Activated naive CD8-positive, alpha-beta T cell treated with anti-CD3 and anti-CD28 coated beads for 36 hours (primary cell): ENCODE measurements around the gene MKRN3. TPM values are rescaled to one million over a fixed set of nuclear protein-coding genes. Genes with fewer than 3 reads are reported as not detected.
"Not testable (repeated sequence)": the region's sequence is repeated elsewhere in the genome, so short reads cannot be mapped to it uniquely, and the experiment has no call there.

ENCODE experiments used
- DNase-seq: peaks from one replicate; pipeline ENCODE4 v3.0.0; 2021
- H3K27ac Mint-ChIP-seq: one replicate; pipeline ENCODE4 v1.8.0; 2022; ENCODE audit warnings: mild to moderate bottlenecking, moderate library complexity, mixed read lengths
- H3K27me3 Mint-ChIP-seq: one replicate; pipeline ENCODE4 v1.8.0; 2022; ENCODE audit warnings: mild to moderate bottlenecking, mixed read lengths
- H3K36me3 Mint-ChIP-seq: one replicate; pipeline ENCODE4 v1.8.0; 2021; ENCODE audit warnings: mild to moderate bottlenecking, mixed read lengths
- H3K4me1 Mint-ChIP-seq: one replicate; pipeline ENCODE4 v1.8.0; 2021; ENCODE audit warnings: mixed read lengths
- H3K4me3 Mint-ChIP-seq: one replicate; pipeline ENCODE4 v1.8.0; 2022; ENCODE audit warnings: mild to moderate bottlenecking, moderate library complexity, mixed read lengths
- H3K9me3 Mint-ChIP-seq: one replicate; pipeline ENCODE4 v1.8.0; 2022; ENCODE audit warnings: mixed read lengths
- total RNA-seq, 2 experiments: library from RNA; stranded (reverse); gene quantifications; one replicate each; pipeline ENCODE4 v1.2.3, GENCODE V29; 2021

Gene MKRN3
- total RNA-seq, 2 experiments from 2014 or later = 1.0 to 1.4 TPM

DNA sequence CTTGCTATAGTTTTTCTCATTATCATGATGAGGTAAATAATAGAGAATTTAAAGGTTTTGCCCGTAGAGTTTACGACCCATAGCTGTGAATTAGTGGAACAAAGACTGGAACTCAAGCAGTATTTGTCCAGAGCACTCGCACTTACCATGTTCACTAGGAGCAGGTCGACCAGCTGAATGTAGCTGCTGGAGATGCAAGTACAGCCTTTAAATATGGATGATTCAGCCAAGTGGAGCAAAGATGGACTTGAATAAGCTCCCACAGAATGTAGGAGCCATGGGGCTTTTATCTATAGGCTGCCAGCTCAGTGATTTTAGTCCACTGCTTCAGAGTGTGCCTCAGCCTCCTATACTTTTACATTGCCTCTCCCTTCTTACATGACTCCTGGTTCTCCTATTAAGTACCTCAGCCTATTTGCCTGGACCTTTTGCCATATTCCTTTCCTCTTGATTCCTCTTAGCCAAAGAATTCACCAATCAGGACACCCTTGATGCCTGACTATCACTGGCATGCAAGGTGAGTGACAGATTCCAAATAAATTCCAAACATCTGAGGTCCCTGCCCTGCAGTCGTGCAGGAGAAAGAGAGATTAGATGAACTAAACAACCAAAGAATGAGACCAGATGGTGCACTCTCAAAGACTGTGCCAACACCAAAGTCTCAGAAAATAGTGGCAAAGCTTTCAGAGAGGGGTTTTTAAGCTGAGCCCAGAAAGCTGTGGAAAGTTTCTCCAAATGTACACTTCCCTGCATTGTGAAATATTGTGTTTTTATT is 3.9 kb downstream of the MKRN3 start:
- Mint-ChIP-seq H3K27ac (no peak overlapping the region), H3K9me3 (peaks cover 2% of the 10 kb centered on the region), H3K4me3 (no peak overlapping the region), H3K36me3 (no peaks in the 10 kb centered on the region), H3K4me1 (no peaks in the 10 kb centered on the region), H3K27me3 (no peaks in the 10 kb centered on the region)
- no peak for DNase-seq

DNA sequence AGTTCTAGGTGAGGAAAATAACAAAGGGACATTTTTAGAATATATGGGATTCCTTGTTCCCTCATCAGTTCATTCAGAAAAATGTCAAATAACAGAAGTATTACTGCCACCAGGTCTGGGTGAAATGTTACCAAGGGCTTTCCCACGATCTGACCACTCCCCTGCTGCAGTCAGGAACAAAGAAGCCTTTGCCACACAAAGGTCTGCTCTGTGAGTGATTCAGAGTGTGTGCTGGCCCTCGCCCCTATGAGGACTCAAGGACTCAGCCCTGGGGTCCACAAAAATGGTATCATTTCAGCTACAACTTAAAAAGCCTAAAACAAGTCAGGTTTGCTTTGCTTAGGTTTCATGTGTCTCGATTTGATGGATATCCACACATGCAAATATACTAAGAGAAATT is 5.0 kb downstream of the MKRN3 start:
- H3K9me3 Mint-ChIP-seq = no peaks in the 10 kb centered on the region
- H3K36me3 Mint-ChIP-seq = no peaks in the 10 kb centered on the region

DNA sequence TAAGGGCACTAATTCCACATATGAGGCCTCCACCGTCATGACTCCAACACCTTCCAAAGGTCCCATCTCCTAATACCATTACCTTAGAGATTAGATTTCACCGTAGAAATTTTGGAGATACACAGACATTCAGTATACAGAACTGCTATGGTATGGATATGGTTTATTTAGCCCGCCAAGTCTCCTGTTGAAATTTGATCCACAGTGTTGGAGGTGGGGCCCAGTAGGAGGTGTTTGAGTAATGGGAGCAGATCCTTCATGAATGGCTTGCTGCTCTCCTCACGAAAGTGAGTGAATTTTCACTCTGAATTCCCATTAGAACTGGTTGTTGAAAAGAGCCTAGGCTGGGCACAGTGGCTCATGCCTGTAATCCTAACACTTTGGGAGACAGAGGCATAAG is 7.4 kb downstream of the MKRN3 start:
- Mint-ChIP-seq H3K27ac (no peak overlapping the region), H3K9me3 (no peaks in the 10 kb centered on the region), H3K27me3 (no peaks in the 10 kb centered on the region)

More for the DNA sequence above, 5.0 kb downstream of the MKRN3 start:
- no peak overlapping the region for H3K27ac Mint-ChIP-seq
- no peaks in the 10 kb centered on the region for H3K4me1 Mint-ChIP-seq
- DNase-seq = no peak
- no peak overlapping the region for H3K4me3 Mint-ChIP-seq
- H3K27me3 Mint-ChIP-seq = no peaks in the 10 kb centered on the region

DNA sequence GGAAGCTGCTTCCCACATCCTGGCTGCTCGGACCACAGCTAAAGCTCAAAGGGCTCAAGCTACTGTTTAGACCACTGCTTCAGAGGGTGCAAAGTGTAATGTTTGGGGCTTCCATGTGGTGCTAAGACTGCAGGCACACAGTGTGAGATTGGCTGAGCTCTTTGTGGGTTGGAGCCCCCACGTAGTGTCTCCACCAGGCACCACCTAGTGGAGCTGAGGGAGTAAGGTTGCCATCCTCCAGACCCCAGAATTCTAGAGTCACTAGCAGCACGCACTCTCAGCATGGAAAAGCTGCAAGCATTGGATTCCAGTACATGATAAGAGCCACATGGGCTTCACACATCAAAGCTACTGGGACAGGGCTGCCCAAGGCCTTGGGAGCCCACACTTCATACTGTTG is 9.3 kb downstream of the MKRN3 start:
- DNase-seq = no peak
- no peak overlapping the region for H3K4me3 Mint-ChIP-seq
- no peaks in the 10 kb centered on the region for H3K9me3 Mint-ChIP-seq
- H3K36me3 Mint-ChIP-seq = no peaks in the 10 kb centered on the region
- no peak overlapping the region for H3K27ac Mint-ChIP-seq
- H3K4me1 Mint-ChIP-seq = no peaks in the 10 kb centered on the region
- H3K27me3 Mint-ChIP-seq = no peaks in the 10 kb centered on the region

More for the DNA sequence above, 7.4 kb downstream of the MKRN3 start:
- no peak for DNase-seq
- Mint-ChIP-seq H3K4me3 (no peak overlapping the region), H3K36me3 (no peaks in the 10 kb centered on the region), H3K4me1 (no peaks in the 10 kb centered on the region)

DNA sequence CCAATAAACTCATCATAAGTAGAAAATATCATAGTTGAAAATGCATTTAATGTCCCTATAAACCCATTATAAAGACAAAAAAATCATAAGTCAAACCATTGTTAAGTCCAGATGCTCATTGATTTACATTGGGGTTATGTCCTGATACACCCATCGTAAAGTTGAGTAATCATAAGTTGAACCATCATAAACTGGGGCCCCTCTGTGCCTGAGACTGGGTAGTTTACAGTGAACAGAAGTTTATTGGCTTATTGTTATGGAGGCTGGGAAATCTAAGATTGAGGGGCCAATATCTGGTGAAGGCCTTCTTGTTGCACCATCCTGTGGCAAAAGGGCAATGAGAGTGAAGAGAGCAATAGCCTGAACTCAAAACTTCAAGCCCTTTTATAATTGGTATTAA is 10.6 kb downstream of the MKRN3 start:
- DNase-seq = no peak
- Mint-ChIP-seq H3K27ac (no peak overlapping the region), H3K4me1 (no peaks in the 10 kb centered on the region), H3K27me3 (no peaks in the 10 kb centered on the region), H3K4me3 (no peak overlapping the region), H3K9me3 (no peaks in the 10 kb centered on the region), H3K36me3 (no peaks in the 10 kb centered on the region)

DNA sequence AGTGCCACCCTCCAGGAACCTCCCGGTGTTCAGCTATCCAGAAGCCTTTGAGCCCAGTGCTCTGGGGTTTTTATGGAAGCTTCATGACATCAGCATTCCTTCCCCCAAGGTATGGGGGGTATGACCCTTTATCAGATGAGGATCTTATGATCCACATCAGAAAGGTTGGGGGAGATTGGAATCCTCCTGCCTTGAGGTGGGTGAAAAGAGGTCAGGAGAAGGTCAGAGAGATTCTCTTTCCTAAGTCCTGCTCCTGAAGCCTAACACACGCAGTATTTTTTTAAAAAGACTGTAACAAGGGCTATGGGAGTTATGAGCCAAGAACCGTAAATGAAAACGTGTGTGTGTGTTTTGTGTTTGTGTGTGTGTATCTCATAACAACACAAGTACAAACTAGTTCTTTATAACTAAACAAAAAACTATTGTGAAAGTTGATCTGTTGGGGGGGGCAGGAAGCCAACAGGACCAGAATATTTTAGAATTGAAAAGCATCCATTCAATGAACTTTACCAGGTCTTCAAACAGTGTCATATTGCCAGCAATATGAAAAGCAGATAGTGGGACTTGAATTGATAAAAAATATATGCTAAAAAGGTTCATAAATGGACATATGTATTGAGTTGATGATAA is 13.2 kb downstream of the MKRN3 start:
- H3K27ac Mint-ChIP-seq = no peak overlapping the region

DNA sequence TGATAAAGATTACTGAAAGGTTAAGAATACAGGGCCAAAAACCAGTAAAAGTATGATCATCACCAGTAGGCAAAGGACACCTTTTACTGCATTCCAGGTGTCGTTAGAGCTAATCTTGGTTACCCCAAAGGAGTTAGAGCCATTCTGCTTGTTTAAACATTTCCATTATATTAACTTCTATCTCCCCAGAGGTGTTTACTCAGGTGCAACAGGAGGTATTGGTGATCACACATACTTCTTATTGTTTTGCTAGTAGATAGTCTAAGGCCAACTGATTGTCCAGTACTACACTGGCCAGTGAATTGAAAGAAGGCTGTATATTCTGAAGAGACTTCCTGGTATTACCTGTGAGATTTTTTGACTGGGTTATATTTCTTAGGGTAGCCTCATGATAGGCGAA is 22.8 kb downstream of the MKRN3 start:
- Mint-ChIP-seq H3K27me3 (peaks cover 3% of the 10 kb centered on the region), H3K4me1 (no peaks in the 10 kb centered on the region), H3K36me3 (no peaks in the 10 kb centered on the region), H3K4me3 (no peak overlapping the region), H3K27ac (no peak overlapping the region), H3K9me3 (no peaks in the 10 kb centered on the region)
- DNase-seq = no peak

More for the DNA sequence above, 13.2 kb downstream of the MKRN3 start:
- H3K27me3 Mint-ChIP-seq = no peaks in the 10 kb centered on the region
- H3K36me3 Mint-ChIP-seq = no peaks in the 10 kb centered on the region
- H3K9me3 Mint-ChIP-seq = no peaks in the 10 kb centered on the region
- no peaks in the 10 kb centered on the region for H3K4me1 Mint-ChIP-seq
- no peak overlapping the region for H3K4me3 Mint-ChIP-seq
- DNase-seq = no peak

DNA sequence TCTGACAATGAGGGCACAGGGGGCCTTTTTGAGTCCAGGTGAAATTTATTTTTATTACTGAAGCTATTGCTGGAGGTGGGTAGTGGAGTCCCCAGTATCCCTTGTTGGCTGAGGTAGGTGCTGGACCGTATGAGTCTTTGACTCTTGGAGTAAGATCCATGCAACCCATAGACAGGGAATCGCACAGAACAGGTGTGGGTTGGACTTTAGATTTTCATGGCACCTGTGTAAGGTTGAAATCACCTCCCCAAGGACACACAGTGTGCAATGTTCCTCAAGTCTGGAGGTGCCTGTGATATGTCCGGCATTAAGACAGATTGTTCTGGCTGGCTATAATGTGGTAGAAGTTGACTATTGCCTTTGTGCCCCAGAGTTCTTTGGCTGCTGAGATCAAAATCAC is 23.5 kb downstream of the MKRN3 start:
- DNase-seq = no peak
- no peaks in the 10 kb centered on the region for H3K9me3 Mint-ChIP-seq
- H3K27ac Mint-ChIP-seq = no peak overlapping the region
- no peaks in the 10 kb centered on the region for H3K36me3 Mint-ChIP-seq
- H3K4me3 Mint-ChIP-seq = no peak overlapping the region
- no peaks in the 10 kb centered on the region for H3K4me1 Mint-ChIP-seq
- peaks cover 3% of the 10 kb centered on the region for H3K27me3 Mint-ChIP-seq

DNA sequence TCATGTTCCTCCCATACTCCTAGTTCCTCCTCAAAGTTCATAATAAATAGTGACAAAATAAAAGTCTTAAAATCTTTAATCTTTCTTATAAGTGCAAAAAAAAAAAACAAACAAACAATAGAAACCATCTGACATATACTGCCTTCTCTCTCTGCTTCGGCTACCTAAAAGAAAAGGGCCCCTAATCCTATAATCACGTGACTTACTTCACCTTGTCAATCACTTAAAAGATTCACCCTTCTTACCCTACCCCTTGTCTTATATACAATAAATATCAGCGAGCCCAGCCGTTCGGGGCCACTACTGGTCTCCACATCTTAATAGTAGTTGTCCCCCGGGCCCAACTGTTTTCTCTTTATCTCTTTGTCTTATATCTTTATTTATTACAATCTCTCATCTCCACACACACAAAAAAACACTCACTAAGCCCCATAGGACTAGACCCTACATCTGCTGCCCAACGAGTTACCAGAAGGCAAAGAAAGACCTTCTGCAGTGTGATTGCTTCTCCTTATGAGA is 28.8 kb downstream of the MKRN3 start:
- no peaks in the 10 kb centered on the region for H3K9me3 Mint-ChIP-seq
- DNase-seq = no peak
- H3K27me3 Mint-ChIP-seq = peaks cover 3% of the 10 kb centered on the region
- H3K36me3 Mint-ChIP-seq = no peaks in the 10 kb centered on the region
- no peak overlapping the region for H3K4me3 Mint-ChIP-seq
- no peak overlapping the region for H3K27ac Mint-ChIP-seq
- H3K4me1 Mint-ChIP-seq = no peaks in the 10 kb centered on the region

DNA sequence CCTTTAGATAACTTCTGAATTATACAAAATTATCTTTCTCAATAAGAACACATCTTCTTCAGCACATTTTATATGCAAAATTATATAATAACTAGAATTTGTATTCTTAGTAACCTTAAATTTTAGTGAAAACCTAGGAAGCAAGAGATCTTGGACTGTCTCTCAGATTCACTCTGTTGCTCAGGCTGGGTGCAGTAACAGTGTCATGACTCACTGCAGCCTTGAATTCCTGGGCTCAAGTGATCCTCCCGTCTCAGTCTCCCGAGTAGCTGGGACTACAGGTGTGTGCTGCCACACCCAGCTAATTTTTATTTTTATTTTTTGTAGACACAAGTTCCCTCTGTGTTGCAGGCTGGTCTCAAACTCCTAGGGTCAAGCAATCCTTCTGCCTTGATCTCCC is 29.9 kb downstream of the MKRN3 start:
- Mint-ChIP-seq H3K9me3 (no peaks in the 10 kb centered on the region), H3K4me1 (no peaks in the 10 kb centered on the region), H3K27me3 (peaks cover 1% of the 10 kb centered on the region), H3K36me3 (no peaks in the 10 kb centered on the region), H3K4me3 (no peak overlapping the region), H3K27ac (no peak overlapping the region)
- no peak for DNase-seq

DNA sequence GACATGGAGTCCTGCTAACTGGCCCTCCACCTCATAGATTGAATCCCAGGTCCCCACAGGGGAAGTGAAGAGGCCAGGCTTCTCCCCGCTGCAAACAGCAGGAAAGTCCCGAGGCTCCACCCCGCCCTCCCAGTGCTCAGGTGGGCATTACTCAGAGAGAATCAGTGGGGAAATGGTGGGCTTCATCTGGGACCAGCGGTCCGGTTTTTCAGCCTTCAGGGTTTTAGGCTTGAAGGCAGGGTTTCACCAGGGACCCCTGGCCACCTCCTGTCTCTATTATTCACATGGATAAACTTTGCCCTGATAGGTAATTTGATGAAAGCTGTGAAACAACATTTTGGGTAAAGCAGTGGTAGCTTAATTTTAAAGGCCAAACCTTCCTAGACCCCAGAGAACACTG is 31.3 kb downstream of the MKRN3 start:
- Mint-ChIP-seq H3K4me1 (no peaks in the 10 kb centered on the region), H3K27me3 (no peaks in the 10 kb centered on the region), H3K9me3 (no peaks in the 10 kb centered on the region), H3K36me3 (no peaks in the 10 kb centered on the region), H3K4me3 (no peak overlapping the region), H3K27ac (no peak overlapping the region)
- no peak for DNase-seq

DNA sequence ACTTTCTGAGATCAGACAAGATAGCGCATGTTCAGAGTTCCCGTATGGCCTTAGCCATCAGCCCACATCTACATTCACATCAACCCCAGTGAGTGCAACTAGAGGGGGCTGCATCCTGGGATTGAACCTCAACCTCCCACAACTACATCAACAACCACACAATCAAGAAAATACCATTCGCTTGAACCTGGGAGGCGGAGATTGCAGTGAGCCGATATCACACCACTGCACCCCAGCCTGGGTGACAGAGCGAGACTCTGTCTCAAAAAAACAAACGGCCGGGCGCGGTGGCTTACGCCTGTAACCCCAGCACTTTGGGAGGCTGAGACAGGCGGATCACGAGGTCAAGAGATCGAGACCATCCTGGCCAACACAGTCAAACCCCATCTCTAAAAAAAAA is 31.8 kb downstream of the MKRN3 start:
- not testable (repeated sequence) for H3K27ac Mint-ChIP-seq, H3K9me3 Mint-ChIP-seq, H3K36me3 Mint-ChIP-seq, H3K27me3 Mint-ChIP-seq, H3K4me1 Mint-ChIP-seq, H3K4me3 Mint-ChIP-seq, DNase-seq

DNA sequence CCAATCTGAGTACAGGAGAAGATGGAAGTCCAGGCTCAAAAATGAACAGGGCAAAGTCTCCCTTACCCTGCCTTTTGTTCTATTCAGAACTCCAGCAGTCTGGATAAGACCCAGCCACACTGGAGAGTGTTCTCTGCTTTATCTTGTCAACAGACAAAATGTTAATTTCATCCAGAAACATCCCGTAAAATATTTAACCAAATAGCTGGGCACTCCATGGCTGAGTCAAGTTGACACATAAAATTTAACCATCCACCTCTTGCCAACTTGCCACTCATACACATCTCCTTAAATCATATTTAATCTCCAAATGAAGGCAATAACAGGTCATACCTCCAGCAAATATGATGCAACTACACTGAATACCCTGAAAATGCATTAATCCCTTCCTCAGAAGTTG is 33.6 kb downstream of the MKRN3 start:
- no peaks in the 10 kb centered on the region for H3K27me3 Mint-ChIP-seq
- H3K4me1 Mint-ChIP-seq = no peaks in the 10 kb centered on the region
- no peak overlapping the region for H3K4me3 Mint-ChIP-seq
- DNase-seq = no peak
- no peak overlapping the region for H3K27ac Mint-ChIP-seq
- no peaks in the 10 kb centered on the region for H3K9me3 Mint-ChIP-seq
- no peaks in the 10 kb centered on the region for H3K36me3 Mint-ChIP-seq

DNA sequence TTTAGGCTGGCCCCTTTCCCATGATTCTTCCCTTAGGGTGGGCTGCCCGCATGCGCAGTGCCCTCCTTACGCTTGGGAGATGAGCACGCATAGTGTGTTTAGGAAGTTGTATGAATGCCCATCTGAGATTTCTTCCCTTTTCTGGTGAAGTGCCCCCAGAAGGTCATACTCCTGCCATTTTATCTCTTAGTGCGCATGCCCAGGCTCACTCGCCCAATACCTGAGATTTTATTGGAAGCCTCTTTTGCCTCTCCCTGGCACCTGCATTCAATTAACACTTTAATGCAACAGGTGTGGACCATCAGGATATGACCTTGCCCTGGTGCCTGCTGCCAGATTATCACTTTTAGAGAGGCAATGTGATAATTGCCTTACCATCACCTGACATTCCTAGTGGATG is 36.6 kb downstream of the MKRN3 start:
- no peaks in the 10 kb centered on the region for H3K36me3 Mint-ChIP-seq
- H3K27ac Mint-ChIP-seq = no peak overlapping the region
- DNase-seq = no peak
- H3K4me1 Mint-ChIP-seq = no peaks in the 10 kb centered on the region
- no peak overlapping the region for H3K4me3 Mint-ChIP-seq
- H3K27me3 Mint-ChIP-seq = no peaks in the 10 kb centered on the region
- H3K9me3 Mint-ChIP-seq = no peaks in the 10 kb centered on the region

DNA sequence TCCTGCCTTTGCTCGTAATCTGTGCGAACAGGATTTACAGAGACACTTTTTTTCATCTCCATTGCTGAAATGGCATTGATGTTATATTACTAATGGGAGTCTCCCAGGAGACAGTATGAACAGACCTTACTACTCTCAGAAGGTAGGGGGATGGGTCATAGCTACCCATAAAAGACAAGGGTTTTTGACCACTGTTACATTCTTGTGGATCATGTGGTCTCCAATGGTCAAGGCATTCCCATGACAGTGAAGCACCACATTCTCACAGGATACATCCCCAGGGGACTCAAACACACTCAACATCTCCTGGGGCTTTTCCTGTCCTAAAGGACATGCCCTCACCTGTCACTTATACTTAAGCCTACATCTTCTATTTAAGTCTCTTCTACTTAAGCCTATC is 40.8 kb downstream of the MKRN3 start:
- Mint-ChIP-seq H3K27me3 (no peaks in the 10 kb centered on the region), H3K27ac (no peak overlapping the region), H3K4me1 (no peaks in the 10 kb centered on the region), H3K4me3 (no peak overlapping the region), H3K36me3 (no peaks in the 10 kb centered on the region), H3K9me3 (no peaks in the 10 kb centered on the region)
- no peak for DNase-seq

DNA sequence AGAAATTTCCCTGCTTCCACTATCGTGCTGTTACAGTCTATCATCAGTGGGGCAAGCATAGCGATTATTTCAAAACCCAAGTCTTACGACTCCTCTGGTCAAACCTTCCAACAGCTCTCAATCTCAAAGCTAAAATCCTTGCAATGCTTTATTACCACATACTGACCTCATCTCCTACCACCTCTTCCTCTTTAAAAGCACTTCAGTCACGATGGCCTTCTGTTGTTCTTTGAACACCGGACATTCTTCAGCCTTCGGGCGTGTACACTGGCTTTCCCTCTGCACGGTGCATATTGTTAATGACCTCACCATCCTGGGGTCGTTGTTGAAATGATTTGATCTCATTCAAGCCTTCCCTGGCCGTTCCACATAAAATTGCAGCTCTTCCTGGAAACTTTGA is 51.1 kb downstream of the MKRN3 start:
- Mint-ChIP-seq H3K4me3 (no peak overlapping the region), H3K27ac (no peak overlapping the region), H3K4me1 (no peaks in the 10 kb centered on the region), H3K27me3 (no peaks in the 10 kb centered on the region), H3K36me3 (no peaks in the 10 kb centered on the region), H3K9me3 (peaks cover 5% of the 10 kb centered on the region)
- DNase-seq = no peak
